K562 (cell line): ENCODE results near the gene CHORDC1. TPM values are rescaled to one million over a fixed set of nuclear protein-coding genes. Genes with fewer than 3 reads are reported as not detected.

Source experiments
- CHD1 ChIP-seq: fragments of 200-600 bp; sonication (generic); IDR thresholded peaks from one replicate; pipeline ENCODE4 v1.6.1; 2012; ENCODE audit warnings: mild to moderate bottlenecking, moderate library complexity, low read length, inconsistent platforms
- CREB3L1 ChIP-seq: fragments of 450-650 bp; IDR thresholded peaks from 2 replicates; pipeline ENCODE4 v1.6.1; 2014; ENCODE audit warnings: low read depth, mild to moderate bottlenecking, moderate library complexity, borderline replicate concordance
- L3MBTL2 ChIP-seq: fragments of 450-650 bp; IDR thresholded peaks from 2 replicates; pipeline ENCODE4 v1.6.1; 2016; ENCODE audit warnings: mild to moderate bottlenecking, moderate library complexity
- MAZ ChIP-seq, 2 experiments: fragments of 450-650 bp in 1 of 2; sonication (generic) in 1 of 2; formaldehyde crosslinking; IDR thresholded peaks in 1 of 2; conservative IDR thresholded peaks in 1 of 2; 2 replicates each; pipeline versions ENCODE4 v1.4.0 to v1.5.0; 2020; ENCODE audit warnings: mild to moderate bottlenecking in 1 of 2, missing genetic modification reagents in 1 of 2
- NCOA4 ChIP-seq: fragments of 450-650 bp; IDR thresholded peaks from 2 replicates; pipeline ENCODE4 v1.6.1; 2018; ENCODE audit warnings: mild to moderate bottlenecking; ENCODE audit not compliant: partially characterized antibody
- NFIX ChIP-seq: fragments of 250-450 bp; sonication (Bioruptor Pico); IDR thresholded peaks from 2 replicates; pipeline ENCODE4 v1.4.0; 2020; ENCODE audit warnings: low read depth, mild to moderate bottlenecking, moderate library complexity
- PHF8 ChIP-seq: fragments of 200-600 bp; sonication (generic); IDR thresholded peaks from 2 replicates; pipeline ENCODE4 v1.6.1; 2012; ENCODE audit warnings: mixed run types, mild to moderate bottlenecking, inconsistent platforms, low read length, moderate library complexity, borderline replicate concordance
- SMAD3 ChIP-seq: fragments of 450-650 bp; formaldehyde crosslinking; conservative IDR thresholded peaks from 2 replicates; pipeline ENCODE4 v1.4.0; 2020; ENCODE audit warnings: mild to moderate bottlenecking
- STAT6 ChIP-seq: sonication (generic); formaldehyde crosslinking; IDR thresholded peaks from 2 replicates; pipeline ENCODE4 v1.8.1; 2023; ENCODE audit warnings: mild to moderate bottlenecking, missing genetic modification reagents
- XRCC5 ChIP-seq: fragments of 200-400 bp; formaldehyde crosslinking; IDR thresholded peaks from 2 replicates; pipeline ENCODE4 v1.6.1; 2017; ENCODE audit warnings: low read depth, mild to moderate bottlenecking, low read length
- ZFX ChIP-seq: sonication (generic); formaldehyde crosslinking; IDR thresholded peaks from 2 replicates; pipeline ENCODE4 v1.8.0; 2022; ENCODE audit warnings: mild to moderate bottlenecking, missing genetic modification reagents, moderate library complexity
- ZNF184 ChIP-seq: sonication (generic); formaldehyde crosslinking; IDR thresholded peaks from 2 replicates; pipeline ENCODE4 v1.5.0; 2020; ENCODE audit warnings: missing genetic modification reagents
- ZNF639 ChIP-seq, 2 experiments: fragments of 200-800 bp in 1 of 2; sonication (Bioruptor generic) in 1 of 2; sonication (generic) in 1 of 2; formaldehyde crosslinking in 1 of 2; IDR thresholded peaks in 1 of 2; conservative IDR thresholded peaks in 1 of 2; 2 replicates each; pipeline versions ENCODE4 v1.5.0 to v1.6.1; 2016 to 2020; ENCODE audit warnings: missing compliant biosample characterization in 1 of 2, missing genetic modification characterization in 1 of 2, missing genetic modification reagents in 1 of 2
- polyA plus RNA-seq, 8 experiments: library from polyadenylated mRNA; depleted of rRNA in 4 of 8; stranded (reverse) in 5 of 8; unstranded in 3 of 8; fragments of >200 nt; fragmentation: Nextera tagmentation in 2 of 8; fragmentation: Illumina TruSeq in 1 of 8; extraction: Ambion mirVana in 2 of 8; extraction: Trizol in 1 of 8; gene quantifications; 2 replicates each; pipeline versions ENCODE4 v1.2.1 to v1.2.3, GENCODE V29; 2011 to 2014; ENCODE audit warnings: inconsistent platforms in 1 of 8, missing spikeins in 1 of 8
- total RNA-seq, 7 experiments: library from RNA; depleted of rRNA in 6 of 7; stranded (reverse); fragments of >200 nt in 6 of 7; fragmentation: Illumina TruSeq in 2 of 7; extraction: Trizol in 2 of 7; gene quantifications; 2 replicates each; pipeline versions ENCODE4 v1.2.1 to v1.2.3, GENCODE V29; 2011 to 2021; ENCODE audit warnings: low replicate concordance in 1 of 7
- TF ChIP-seq, protein P1 (sequence below), 2 experiments: IDR thresholded peaks; 2 replicates each; pipeline ENCODE4 v1.6.1; 2012; ENCODE audit warnings: improper control_type of control experiment in 2 of 2, low read depth in 2 of 2, low read length in 2 of 2, borderline replicate concordance in 1 of 2
- TF ChIP-seq, protein P2 (sequence below), 2 experiments: fragments of 450-650 bp; conservative IDR thresholded peaks; 2 replicates each; pipeline ENCODE4 v1.6.1; 2017; ENCODE audit warnings: mild to moderate bottlenecking in 2 of 2, moderate library complexity in 2 of 2

Gene CHORDC1
- total and polyA plus RNA-seq, 9 of the 15 experiments (the other 6 are each of a cell fraction or from before 2014, with no cell fraction given), result 68.7 to 148 (median 112) TPM

- TF ChIP-seq, protein P1, sequence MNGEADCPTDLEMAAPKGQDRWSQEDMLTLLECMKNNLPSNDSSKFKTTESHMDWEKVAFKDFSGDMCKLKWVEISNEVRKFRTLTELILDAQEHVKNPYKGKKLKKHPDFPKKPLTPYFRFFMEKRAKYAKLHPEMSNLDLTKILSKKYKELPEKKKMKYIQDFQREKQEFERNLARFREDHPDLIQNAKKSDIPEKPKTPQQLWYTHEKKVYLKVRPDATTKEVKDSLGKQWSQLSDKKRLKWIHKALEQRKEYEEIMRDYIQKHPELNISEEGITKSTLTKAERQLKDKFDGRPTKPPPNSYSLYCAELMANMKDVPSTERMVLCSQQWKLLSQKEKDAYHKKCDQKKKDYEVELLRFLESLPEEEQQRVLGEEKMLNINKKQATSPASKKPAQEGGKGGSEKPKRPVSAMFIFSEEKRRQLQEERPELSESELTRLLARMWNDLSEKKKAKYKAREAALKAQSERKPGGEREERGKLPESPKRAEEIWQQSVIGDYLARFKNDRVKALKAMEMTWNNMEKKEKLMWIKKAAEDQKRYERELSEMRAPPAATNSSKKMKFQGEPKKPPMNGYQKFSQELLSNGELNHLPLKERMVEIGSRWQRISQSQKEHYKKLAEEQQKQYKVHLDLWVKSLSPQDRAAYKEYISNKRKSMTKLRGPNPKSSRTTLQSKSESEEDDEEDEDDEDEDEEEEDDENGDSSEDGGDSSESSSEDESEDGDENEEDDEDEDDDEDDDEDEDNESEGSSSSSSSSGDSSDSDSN (IDR thresholded peaks at IDR 0.05; ENCODE audit: borderline replicate concordance in 1 of 2, low read depth in 2 of 2, low read length in 2 of 2), result peak in 1 of 2 experiments; percentile 77; a peak in 2 of 4 replicates
- TF ChIP-seq ZFX (CRISPR knock-in tag) (peak; percentile 81), CREB3L1 (peak; percentile 31; the same call in 1 of the 2 replicates), XRCC5 (no peak), STAT6 (CRISPR knock-in tag) (no peak), ZNF639 (CRISPR knock-in tag; conservative IDR thresholded peaks at IDR 0.05 in 1 of 2, IDR thresholded peaks at IDR 0.05 in 1 of 2) (peak in 1 of 2 experiments; percentile 35; a peak in 1 of 4 replicates), ZNF184 (CRISPR knock-in tag) (no peak), PHF8 (peak; percentile 77; the same call in 1 of the 2 replicates), NCOA4 (no peak), SMAD3 (CRISPR knock-in tag) (no peak), L3MBTL2 (no peak), NFIX (no peak), MAZ (CRISPR knock-in tag; conservative IDR thresholded peaks at IDR 0.05 in 1 of 2, IDR thresholded peaks at IDR 0.05 in 1 of 2) (peak in 1 of 2 experiments; percentile 43; a peak in 2 of 4 replicates), CHD1 (peak; percentile 74)
- TF ChIP-seq, protein P2, sequence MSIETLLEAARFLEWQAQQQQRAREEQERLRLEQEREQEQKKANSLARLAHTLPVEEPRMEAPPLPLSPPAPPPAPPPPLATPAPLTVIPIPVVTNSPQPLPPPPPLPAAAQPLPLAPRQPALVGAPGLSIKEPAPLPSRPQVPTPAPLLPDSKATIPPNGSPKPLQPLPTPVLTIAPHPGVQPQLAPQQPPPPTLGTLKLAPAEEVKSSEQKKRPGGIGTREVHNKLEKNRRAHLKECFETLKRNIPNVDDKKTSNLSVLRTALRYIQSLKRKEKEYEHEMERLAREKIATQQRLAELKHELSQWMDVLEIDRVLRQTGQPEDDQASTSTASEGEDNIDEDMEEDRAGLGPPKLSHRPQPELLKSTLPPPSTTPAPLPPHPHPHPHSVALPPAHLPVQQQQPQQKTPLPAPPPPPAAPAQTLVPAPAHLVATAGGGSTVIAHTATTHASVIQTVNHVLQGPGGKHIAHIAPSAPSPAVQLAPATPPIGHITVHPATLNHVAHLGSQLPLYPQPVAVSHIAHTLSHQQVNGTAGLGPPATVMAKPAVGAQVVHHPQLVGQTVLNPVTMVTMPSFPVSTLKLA (conservative IDR thresholded peaks at IDR 0.05), result peak; percentile 63 to 74; a peak in 3 of 4 replicates
These were observed at the start of gene CHORDC1 (continued) for GRCh38 chr11:90222459-90223247.
